GM21737 (cell line): ENCODE results near the gene CDH7.

ENCODE experiments used
- ATAC-seq: cut with Tn5 transposase; IDR thresholded peaks from one replicate; pipeline ENCODE4 v1.9.1; 2021; ENCODE audit warnings: mild to moderate bottlenecking, moderate library complexity; ENCODE audit not compliant: unreplicated experiment

Gene CDH7

DNA sequence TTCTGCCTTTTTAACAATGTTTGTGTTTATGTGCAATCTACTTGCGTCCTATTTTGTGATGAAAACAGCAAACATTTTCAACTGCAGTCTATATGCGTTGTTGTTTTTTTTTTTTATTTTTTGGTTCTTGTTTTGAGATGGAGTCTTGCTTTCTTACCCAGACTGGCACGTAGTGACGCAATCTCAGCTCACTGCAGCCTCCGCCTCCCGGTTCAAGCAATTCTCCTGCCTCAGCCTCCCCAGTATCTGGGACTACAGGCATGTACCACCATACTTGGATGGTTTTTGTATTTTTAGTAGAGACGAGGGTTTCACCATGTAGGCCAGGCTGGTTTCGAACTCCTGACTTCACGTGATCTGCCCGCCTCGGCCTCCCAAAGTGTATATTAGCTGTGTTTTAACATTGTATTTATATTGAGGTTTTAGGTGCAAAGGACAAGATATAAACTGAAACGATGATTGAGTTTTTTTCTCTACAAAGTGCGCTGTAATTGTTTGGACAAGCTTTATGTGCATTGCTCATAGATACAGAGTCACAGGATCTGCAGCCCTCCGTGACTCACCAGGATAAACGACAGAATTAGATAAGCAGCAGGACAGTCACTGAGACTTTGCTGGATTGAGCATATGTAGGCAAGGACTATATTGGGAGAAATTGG lies 17.4 kb downstream of the CDH7 start:
- ATAC-seq = no peak

DNA sequence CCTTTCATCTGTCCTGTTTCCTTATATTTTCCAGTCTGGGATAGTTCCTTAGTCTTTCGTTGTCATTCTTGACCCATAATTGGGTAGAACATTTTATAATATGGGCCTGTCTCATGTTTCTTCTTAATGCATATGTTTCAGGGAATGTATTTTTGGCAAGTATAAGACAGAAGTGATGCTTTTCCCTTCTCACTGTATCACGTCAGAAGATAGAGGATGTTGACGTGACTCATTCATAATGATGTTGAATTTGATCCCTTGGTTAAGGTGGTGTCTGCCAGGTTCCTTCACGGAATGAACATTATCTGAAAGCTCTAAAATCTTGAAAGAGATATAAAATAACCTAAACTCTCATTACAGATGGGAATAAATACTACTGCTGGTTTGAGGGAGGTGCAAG lies 18.8 kb downstream of the CDH7 start:
- ATAC-seq = no peak

DNA sequence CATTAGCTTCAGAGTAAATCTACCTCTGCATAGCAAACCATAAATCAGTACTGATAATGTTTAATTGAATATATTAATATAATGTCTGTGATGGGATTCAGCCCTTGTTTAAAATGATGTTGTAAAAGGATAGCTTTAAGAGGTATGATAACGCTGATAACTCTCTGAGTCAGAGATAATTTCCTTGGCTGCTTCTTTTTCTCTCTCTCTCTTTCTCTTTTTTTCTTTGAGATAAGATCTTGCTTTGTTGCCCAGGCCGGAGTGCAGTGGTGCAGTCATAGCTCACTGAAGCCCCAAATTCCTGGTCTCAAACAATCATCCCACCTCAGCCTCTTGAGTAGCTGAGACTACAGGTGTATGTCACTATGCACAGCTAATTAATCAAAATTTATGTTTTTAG lies 35.7 kb downstream of the CDH7 start:
- ATAC-seq = no peak

DNA sequence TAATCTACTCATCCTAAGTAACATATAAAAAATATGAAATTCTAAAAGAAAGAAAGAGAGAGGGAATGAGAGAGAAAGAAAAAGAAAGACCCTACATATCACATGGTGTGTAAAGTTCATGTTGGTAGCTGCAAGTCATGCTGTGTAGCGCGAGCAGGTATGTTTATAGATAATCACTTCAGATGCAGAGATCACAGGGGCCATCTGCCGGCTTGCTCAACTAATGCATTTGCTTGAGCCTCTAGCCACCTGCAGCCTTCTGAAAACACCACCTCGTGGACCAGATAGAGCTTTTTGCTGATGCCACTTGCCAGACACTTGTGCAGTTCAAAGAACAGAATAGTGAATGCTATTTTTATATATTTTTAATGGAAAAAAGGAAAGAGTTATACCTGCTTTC lies 37.6 kb downstream of the CDH7 start:
- ATAC-seq = no peak

DNA sequence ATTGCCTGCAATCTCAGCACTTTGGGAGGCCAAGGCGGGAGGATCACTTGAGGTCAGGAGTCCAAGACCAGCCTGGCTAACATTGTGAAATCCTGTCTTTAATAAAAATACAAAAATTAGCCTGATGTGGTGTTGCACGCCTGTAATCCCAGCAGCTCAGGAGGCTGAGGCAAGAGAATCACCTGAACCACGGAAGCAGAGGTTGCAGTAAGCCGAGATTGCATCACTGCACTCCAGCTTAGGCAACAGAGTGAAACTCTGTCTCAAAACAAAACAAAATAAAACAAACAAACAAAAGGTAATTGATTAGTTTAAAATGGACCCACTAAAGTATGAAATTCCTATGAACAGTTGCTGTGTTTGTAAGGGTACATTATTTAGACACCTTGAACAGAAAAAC lies 39.8 kb downstream of the CDH7 start:
- ATAC-seq = no peak

DNA sequence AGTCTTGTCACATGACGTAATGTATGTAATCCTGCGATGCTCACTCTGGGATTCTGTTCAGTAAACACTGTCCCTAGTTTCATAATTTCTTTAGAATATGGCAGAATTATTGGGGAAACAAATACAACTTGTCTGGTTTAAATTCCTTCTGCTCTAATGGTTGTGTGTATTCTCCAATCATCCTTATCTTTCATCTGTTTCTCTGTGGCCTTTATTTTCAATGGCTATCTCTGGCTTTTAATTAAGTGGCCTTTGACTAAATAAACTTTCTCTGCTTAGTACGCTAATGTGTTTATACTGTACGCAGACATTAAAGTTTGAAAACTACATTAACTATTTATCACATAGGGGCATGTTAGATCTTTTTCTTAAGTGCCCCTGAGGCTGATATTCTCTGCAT lies 40.9 kb downstream of the CDH7 start:
- no peak for ATAC-seq

DNA sequence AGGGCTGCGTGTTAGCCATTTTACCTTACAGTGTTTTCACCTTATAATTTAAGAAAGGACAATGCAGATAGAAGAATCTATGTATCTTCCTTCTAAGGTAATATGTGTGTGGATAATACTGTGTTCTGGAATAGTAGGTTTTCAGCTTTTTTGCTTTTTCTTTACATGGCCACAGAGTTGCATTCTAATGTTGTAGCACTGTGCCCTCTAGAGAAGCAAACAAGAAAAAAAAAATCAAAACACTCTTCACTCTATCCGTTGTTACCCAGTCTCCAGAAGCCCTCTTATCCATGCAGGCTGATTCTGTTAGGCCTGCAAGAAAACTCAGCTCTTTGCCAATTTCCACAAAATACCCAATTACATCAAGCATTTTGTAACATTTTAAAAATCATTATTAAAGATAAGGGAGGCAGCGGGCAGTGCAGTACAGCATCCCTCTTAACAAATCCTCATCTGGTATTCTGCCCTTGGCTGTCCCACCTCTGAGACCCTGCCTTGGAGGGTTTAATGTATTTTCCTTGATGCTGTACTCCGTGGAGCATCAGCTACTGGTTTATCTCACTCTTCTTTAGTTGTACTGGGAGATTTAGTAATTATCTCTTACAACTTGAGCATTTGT lies 41.8 kb downstream of the CDH7 start:
- ATAC-seq = no peak

DNA sequence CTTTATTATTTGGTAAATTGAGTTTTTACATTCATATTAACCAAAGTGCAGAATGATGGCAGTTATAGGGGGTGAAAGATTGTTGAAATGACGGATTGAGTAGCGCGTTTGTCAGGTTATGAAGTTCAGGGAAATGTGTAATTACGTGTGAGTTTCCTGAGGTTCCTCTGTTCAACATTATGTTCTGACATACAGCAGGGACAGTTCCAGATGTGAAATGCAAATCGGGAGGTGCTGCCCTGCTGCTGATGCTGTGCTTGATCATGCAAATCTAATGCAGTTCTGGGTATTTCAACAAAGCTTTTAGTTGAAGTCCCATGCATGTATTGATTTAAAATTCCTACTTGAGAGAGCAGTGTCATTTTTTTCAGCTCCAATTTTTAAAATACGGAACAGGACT lies 57.9 kb downstream of the CDH7 start:
- ATAC-seq = no peak

DNA sequence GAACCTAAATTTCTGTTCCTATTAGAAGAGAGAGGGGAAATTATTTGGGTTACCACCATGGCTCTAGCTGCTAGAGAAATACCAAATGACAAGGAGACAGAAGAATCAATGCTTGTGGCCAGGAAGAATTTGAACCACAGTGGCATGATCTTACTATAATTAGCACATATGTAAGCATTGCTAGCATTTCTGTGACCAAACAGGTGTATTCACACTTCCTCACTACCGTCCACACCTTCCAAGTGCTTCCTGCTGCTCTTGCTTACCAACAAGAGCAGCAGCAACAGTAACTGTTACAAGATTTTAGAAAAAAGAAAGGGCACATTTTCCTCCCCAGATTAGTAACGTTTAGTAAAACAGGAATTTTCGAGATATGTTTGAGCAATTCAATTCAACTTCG lies 60.5 kb downstream of the CDH7 start:
- no peak for ATAC-seq

DNA sequence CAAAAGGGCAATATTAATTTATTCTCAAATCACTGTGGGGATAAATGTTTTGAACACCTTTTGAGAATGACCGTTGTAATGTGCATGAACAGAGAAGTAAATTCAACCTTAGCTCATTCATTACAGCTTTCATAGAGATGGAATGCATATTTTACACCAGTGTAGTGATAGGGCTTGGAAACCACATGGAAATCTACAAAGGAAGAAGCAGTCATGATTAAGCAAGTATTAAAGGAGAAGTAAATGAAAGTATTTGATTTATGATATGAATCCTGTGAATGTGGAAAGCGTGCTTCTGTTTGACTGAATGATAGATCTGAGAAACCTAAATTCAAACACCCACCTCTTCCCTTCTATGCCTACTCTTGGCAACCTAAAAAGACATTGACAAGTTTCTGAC lies 64.7 kb downstream of the CDH7 start:
- ATAC-seq = no peak

DNA sequence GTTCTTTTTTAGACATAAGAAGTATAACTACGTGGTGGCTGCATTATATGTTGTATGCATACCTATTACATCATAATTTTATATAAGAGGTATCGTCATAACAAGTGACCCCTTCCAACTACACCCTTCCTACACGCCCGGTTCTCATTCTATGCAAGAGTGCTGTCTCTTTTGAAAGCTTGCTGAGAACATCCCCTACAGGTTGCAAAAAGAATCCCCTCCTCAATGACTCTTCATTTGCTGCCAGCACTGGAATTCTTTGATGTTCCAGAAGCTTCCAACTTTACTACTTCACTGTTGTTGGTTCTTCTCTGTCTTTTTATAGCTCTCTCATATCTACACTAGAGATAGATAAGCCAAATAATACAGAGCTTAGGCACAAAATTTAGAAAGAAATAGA lies 66.4 kb downstream of the CDH7 start:
- ATAC-seq = no peak

DNA sequence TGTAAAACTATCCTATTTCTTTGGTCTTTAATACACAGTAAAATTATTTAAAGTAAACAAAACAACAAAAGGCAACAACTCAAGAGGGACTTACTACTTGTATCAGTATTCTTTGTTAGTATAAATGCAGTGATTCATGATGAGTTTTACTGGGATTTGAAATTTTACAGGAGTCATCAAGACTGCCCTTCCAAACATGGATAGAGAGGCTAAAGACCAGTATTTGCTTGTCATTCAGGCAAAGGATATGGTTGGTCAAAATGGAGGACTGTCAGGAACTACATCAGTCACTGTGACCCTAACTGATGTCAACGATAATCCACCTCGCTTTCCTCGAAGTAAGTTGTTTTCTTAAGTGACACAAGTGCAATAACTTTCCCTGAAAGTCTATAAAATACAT lies 71.1 kb downstream of the CDH7 start:
- ATAC-seq = no peak

DNA sequence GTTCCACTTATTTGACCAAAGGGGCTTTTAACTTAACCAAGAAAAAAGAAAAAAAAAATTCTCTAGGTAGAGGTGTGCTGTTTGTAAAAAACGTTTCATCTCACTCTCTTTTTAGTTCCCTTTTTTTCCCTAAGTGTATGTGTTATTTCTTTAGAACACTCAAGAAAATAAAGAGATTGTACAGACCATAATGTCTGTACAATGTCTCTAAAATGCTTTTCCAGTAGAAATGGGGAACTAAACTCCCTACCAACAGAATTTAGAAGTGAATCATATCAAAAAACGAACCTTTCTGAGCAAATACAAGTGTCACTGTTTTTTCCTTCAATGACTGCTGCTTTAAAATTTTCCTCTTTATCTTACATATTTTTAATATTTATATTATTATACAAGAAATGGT lies 72.0 kb downstream of the CDH7 start:
- ATAC-seq = no peak

DNA sequence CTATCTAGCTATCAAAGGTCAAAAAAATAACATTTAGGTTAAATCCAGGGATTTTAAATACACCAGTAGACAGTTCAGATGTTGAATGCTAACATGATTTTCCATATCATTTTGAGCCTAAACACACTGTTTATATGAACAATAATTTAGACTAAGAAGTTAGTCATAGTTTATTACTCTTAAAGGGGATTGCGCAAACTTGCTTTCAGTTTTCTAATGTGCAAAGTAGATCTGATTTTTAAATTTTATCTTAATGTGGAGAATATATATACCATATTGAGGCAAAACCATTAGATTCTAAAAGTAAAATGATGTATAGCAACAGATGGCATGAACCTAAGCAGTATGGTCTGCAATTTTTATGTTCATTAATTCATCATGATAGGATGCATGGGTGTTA lies 76.6 kb downstream of the CDH7 start:
- no peak for ATAC-seq

DNA sequence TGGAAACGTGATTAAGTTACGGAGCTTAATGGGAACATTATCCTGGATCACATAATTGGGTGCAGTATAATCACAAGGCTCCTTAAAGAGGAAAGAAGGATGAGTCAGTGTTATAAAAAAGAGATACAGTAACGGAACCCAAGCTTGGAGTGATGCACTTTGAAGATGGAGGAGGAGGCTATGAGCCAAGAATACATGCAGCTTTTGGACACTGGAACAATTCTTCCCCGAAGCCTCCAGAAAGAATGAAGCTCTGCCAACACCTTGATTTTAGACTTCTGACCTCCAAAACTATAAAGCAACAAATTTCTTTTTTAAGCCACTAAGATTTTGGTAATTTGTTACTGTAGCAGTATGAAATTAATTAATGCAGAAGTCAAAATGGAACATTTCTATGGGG lies 85.1 kb downstream of the CDH7 start:
- ATAC-seq = no peak

DNA sequence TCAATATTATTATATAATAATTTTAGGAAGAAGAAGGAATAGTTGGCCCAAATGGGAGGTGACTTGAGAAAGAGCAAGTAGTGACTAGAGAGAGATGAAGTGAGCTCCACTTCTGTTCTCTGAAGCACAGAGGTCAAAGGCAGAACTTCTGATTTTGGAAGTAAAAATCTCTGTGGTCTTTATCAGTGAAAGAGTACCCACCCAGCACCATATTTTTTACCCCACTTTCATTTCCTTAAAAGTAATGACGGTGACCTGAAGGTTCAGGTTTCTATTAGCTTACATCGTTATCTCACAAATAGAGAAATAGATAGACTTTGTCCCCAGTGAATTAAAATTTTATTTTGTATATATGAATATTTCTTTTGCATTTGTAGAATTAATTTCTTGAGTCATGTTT lies 95.3 kb downstream of the CDH7 start:
- no peak for ATAC-seq

DNA sequence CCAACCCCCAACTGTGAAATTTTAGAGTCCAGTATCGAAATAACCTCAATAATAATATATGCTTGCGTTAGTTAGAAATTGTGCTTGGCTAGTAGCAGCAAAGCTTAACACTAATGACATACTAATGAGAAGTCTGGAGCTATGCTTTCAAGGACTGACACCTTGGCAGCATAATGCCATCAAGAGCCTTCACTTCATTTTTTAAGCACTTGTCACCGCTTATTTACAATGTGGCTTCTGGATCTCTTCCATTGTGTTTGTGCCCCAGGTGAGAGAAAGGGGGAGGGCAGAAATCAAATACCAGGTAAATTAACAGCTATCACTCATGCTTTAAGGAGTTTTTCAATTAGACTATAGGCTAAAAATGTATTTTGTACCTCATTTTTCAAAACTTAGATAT lies 101.5 kb downstream of the CDH7 start:
- no peak for ATAC-seq

DNA sequence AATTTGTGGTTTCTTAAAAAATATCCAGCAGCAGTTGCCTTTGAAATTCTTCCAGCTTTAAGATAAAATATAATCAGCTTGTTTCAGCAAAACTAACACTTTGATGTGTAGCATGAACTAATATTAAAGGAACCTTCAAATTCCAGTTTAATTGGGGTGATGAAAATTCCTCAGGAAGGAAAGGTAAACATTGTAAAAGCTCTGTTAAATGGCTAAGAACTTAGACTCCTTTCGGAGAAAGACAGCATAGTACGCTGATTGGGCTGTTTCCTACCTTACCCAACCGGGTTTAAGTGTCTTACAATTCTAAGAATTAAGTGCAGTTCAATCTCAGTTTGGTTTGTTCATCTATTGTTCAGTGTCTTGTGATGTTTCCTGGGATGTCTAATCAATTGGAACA lies 108.3 kb downstream of the CDH7 start:
- no peak for ATAC-seq

DNA sequence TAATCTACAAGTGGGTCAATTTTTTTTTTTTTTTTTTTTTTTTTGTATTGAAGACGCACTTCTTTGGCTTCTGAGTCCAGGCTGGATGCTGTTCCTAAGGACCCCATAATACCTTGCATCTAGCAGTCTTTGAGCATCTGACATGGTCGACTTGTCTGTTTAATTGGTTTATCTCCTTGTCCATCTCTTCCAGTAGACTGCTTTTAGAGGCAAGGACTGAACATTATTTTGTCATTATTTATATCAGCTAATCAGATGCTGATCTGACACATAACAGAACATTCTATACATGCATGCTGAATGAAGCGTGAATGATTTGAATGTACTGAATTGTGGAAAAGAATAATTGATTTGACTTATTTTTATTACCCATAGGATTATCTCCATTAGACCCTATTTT lies 118.7 kb downstream of the CDH7 start:
- no peak for ATAC-seq

DNA sequence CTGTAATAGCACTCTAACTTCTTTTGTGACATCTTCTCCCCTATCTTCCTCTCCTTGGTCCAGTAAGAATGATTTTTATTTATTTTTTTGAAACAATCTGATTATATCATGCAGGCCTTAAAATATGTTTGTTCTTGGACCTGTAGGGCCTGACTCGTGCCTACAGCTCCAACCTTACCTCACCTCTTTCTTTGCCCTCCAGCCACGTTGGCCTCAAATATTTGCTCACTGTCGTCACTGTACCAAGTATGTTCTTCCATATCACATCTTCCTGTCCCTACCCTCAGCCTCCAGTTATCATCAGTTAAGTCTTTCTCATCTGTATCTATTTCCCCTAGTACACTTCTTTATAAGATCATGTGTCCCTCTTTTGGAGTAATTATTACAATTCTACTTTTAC lies 125.5 kb downstream of the CDH7 start:
- ATAC-seq = no peak

DNA sequence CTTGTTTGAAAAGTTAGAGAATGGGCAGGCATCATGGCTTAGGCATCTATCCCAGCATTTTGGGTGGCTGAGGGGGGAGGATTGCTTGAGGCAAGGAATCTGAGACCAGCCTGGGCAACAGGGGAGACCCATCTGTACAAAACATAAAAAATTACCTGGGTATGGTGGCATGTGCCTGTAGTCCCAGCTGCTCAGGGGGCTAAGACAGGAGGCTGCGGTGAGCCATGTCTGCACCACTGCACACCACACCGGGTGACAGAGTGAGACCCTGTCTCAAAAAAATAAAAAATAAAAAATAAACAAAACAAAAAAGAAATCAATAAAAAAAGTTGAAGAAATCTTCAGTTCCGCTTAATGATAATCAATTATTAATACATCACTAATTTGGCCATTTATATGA lies 146.5 kb downstream of the CDH7 start:
- ATAC-seq = no peak

DNA sequence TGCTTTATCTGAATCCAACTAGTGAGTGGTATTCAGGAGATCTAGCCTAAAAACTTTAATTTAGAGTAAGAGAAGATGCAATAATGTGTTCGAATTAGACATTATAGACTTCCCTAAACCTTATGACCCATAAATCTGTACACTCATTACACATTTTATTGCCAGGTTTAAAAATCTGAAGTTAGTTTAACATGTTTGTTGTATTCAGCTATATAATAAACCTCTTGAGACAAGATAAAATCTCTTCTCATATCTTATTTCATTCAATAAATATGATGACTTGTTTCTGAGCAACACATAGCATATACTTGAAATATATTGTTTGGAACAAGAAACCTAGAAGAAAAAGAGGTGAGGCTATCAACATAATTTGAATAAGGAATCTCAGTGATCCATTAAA lies 150.7 kb downstream of the CDH7 start:
- ATAC-seq = no peak

DNA sequence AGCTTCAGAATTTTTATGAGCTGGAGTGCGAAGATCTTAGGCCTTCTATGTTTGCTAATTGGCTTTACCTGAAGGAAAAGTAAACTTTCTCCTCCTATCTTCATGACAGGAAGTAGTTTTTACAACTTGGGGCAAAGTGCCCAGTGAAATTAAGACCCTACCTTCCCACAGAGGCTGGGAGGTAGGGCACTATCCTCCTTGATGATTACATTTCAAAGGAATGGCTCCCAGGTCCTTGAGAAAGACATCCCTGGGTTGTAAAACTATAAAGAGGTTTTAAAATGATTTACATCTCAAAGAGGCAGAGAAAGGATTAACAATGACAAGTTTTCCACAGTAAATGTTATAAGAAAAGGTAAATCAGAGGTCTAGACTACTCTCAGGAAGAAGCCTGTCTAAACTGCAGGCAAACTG lies 155.8 kb downstream of the CDH7 start:
- ATAC-seq = no peak
